IPS-NIHi7 (cell line): ENCODE measurements around the gene PEX19.
A peak's percentile ranks its signal among the peaks of the same experiment; 100 is the strongest.
"Not testable (repeated sequence)": the region's sequence is repeated elsewhere in the genome, so short reads cannot be mapped to it uniquely, and the experiment has no call there.

ENCODE experiments used
- DNase-seq: peaks from one replicate; pipeline ENCODE4 v3.0.0; 2012; ENCODE audit warnings: mixed read lengths; ENCODE audit errors: extremely low spot score

Gene PEX19, protein sequence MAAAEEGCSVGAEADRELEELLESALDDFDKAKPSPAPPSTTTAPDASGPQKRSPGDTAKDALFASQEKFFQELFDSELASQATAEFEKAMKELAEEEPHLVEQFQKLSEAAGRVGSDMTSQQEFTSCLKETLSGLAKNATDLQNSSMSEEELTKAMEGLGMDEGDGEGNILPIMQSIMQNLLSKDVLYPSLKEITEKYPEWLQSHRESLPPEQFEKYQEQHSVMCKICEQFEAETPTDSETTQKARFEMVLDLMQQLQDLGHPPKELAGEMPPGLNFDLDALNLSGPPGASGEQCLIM

DNA sequence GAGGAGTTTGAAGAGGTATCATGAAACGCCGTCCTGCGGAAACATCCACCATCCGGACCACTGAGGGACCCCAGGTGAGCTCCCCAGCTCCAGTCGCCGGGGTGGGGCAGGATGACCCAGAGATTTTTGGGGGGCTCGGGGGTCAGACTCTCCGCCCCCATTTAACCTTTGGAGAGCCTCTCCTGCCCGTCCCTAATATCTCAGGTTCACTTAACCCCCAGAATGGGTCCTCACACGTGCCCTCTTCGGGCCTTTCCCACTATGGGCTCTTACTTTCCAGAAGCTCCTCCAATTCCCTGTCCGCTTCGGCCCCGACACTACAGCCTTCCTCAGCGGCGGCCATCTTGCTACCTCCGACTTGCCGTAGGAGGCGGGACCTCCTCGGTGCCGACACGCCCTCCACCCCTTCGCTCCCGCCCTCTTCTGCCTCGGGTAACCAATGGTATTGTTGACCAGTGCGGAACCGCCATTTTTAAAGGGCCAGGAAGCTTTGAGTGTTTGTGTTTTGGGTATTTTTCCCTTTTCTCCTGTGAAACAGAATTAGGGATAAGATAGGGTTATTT, at the start of gene PEX19:
TSS of gene PEX19 (minus strand) at position 352 of the 563 bp plus-strand sequence. CDS start at position 343, 9 bp downstream.
- peak; percentile 99 for DNase-seq

DNA sequence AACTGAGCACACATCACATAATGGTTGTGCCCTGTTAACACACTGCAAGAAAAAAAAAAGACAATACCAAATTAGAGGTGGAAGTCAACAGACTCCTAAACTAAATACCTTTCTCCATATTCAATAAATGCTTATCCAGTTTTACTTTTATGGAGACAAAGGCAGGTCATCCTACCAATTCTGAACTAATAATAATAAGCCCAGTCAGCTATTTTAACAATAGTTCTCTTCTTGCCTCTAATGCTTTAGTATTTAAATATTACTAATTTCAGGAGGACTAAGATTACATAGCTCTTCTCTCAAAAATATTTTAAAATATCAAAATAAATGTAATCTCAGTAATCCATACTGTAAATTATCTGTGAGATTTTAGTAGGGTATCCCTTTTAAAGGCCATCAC, 47.6 kb upstream of the PEX19 start:
- DNase-seq: no peak

DNA sequence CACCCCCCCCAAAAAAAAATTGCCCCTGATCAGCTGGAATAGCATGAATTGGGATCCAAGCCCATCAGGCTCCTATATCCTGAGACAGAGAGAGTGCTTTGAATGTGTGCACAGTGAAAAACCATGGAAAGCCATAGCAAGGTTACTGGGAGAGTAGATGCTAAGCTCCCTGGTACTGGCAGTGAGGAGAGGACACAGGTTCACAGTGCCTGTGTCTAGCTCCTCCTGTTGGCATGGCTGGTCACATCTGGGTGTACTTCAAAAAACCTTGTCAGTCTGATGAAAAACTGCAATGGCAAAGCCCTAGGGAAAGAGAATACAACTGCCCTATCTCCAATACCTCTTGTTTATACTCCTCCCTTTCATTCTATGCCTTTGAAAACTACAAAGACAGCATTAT, 45.2 kb upstream of the PEX19 start:
- no peak for DNase-seq

DNA sequence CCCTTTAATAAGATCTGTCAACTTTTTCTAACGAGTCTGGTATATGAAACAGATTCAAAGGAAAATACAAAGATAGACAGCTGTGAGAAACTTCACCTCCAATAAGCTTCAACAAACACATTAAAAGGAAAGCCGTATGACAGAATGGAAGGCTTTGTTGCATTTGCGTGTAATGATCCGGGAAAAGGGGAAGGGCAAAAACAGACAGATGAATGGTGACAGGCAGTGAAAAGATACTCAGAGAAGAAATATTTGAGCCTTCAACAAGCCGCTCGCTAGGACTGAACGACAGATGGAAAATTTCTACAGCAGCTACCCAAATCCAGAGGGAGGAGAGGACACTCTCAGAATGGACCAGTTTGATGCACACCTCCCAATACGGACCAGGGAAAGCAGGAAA, 43.3 kb upstream of the PEX19 start:
- no peak for DNase-seq

DNA sequence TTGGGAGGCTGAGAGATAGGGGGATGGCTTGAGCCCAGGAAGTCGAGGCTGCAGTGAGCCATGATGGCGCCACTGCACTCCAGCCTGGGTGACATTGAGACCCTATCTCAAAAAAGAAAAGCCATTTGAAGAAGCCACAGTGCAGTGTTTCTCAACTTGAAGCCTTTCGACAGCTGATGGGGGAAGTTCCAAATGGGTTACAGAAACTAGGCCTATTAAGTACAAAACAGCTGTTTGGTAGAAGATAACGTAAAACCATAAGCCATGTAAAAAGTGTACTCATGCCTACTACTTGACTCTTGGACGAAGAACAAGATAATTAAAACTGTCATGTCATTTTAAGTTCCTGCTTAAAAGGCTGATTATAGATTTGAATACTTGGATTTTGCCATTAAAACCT, 41.5 kb upstream of the PEX19 start:
- DNase-seq: no peak

DNA sequence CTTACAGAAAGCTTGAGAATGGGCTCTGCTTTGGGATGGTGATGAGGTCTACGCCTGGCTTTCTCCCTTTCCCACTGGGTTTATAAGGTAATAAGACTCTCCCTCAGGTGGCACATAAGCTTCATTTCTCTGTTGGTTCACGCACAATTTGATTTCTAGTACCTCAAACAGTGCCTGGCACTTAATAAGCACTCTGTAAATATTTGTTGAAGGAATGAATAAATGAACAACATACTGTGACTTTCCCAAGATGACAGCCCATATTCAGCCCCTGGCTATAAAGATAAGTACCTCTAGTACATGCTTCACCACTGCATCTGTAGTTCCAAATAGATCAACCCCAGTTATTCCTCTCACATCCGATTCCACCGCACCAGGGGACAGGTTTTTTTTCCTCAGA, 40.3 kb upstream of the PEX19 start:
- DNase-seq: no peak

DNA sequence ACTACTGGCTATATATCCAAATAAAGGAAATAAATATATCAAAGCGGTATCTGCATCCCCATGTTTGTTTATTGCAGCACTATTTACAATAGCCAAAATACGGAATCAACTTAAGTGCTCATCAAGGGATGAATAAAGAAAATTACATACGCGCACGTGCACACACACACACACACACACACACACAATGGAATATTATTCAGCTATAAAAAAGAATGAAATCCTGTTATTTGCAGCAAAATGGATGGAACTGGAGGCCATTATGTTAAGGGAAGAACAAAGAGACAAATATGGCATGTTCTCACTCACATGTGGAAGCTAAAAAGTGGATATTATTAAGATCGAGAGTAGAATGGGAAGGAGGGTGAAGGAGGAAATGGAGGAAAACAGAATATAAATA, 37.9 kb upstream of the PEX19 start:
- DNase-seq: no peak

DNA sequence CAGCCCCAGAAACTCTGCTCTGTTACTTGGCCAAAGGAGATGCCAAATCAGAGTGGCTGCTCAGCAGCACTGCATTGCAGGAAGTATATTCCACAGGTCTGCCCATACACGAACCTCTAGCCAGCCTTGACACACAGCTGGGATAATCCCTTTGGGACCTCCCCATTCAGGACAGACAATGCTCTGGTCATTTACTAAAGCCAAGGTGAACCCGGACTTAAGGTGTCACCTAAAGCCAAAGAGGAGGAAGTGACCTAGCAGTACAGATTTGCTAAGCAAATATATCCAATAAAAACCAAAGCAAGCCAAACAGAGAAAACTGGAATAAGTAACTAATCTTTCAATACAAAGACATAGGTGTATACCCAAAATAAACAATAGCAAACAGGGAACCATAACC, 30.4 kb upstream of the PEX19 start:
- no peak for DNase-seq

DNA sequence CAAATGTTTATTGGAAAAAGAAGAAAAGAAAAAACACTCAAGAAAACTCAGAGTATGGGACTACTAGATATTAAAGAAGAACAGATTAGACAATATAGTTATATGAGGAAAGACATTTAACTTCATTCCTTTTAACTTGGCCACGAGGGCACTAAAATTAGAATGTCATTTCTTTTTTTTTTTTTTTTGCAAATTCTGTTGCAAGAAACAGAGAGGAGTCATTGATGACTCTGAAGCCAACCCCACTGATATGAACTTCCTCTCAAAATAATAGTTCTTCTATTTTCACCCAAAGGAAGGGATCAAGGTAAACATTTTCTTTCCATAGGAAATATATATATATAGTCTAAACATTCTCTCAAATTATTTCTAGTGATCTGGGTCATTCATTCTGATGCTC, 24.6 kb upstream of the PEX19 start:
- DNase-seq: no peak

DNA sequence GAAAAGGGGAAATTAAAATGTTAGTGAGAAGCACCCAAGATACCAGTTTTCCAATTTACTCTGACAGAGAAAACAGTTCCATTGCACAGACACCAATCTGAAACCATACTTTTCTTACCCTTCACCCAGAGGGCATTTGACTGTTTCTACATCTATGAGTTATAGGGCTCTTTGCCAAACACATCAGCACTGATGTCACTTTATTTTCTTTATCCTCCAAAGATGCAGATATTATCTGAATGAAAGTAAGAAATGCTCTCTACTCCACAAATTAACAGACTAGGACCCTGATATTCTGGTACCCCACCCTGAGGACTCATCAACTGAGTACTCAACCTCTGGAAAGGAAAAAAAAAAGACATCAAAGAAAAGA, 24.2 kb upstream of the PEX19 start:
- no peak for DNase-seq

DNA sequence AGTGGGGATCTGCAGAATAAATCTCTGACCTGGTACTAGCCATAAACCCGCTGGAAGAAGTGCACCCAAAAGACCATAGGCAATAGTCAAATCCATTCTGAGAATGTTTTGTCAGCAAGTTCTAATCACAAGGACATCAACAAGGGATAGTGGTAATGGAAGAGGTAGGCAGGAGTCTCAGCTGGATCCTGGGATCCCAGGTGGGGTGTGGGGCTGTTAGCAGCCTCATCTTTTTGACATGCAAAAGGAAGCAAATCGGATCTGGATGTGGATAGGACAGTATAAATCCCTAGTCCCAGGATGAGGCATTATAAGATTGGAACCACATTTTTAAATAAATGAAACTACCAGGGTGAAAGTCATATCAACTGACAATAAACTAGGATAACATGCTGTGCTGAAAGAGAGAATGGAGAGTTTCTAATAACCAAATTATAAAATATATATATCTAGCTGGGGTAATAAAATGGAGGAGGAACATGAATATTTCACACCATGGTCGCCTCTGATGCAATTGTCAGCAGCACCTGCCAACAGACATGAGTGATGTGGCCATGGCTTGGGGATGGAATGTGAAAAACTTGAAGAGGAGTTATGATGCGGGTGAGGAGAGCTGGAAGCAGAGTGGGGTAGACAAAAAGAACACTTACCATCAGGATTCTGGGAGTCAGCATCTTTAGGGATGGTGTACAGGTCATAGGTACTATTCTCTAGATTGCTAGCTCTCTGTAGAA, 23.7 kb upstream of the PEX19 start:
- DNase-seq: no peak

DNA sequence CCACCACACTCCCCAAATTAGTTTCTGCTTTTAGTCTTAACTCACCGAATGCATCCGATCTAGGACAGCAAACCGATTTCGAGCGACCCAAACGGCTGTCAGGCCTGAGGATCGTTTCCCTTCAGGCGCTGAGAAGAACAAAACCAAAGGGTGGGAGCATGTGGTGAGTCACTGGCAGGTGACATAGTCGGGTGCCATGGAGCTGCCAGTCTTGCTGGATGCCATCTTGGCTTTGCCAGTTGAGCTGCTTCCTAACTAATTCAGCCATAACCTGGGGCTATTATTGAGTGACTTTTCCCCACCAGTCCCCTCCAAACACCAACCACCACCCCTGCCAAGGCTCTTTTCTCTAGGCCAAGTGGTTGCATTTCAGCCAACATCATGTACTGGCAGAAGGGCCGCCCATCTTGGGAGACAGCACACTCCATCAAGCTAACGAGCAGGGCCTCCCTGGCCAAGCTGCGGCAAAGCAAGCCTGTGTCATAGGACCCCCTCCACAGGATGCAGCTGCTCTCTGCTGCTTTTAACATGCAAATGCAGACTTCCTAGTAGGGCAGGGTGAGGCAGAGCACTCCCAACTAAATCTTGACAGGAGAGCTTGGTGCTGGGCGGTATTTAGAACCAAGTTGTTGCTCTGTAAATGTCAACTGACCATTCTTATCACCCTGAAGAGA, 22.3 kb upstream of the PEX19 start:
- DNase-seq: peak; percentile 72

DNA sequence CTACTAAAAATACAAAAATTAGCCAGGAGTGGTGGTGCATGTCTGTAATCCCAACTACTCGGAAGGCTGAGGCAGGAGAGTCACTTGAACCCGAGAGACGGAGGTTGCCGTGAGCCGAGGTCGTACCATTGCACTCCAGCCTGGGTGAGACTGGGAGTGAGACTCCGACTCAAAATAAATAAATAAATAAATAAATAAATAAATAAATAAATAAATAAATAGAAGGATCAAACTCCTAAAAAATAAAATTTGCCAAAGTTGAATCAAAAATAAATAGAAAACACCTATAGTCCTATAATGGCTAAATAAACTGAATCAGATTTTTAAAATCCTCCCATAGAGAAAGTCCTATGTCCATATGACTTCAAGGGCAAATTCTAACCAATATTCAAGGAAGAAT, 15.2 kb upstream of the PEX19 start:
- no peak for DNase-seq

DNA sequence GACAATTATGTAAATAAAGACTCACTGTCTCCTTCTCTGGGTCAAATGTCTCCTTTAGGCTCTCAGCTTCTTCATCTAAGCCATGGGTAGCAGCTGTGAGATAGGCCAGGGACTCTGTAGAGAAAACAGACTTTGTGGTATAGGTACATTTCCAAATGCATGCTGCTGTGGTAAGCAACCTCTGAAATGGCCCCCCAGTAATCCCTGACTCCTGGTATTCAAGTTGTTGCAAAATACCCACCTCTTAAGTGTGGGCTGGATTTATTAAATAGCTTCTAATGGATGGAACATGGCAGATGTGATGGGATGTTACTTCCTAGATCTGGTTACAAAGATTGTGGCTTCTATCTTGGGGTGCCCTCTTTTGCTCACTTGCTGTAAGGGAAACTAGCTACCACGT, 11.1 kb upstream of the PEX19 start:
- no peak for DNase-seq

DNA sequence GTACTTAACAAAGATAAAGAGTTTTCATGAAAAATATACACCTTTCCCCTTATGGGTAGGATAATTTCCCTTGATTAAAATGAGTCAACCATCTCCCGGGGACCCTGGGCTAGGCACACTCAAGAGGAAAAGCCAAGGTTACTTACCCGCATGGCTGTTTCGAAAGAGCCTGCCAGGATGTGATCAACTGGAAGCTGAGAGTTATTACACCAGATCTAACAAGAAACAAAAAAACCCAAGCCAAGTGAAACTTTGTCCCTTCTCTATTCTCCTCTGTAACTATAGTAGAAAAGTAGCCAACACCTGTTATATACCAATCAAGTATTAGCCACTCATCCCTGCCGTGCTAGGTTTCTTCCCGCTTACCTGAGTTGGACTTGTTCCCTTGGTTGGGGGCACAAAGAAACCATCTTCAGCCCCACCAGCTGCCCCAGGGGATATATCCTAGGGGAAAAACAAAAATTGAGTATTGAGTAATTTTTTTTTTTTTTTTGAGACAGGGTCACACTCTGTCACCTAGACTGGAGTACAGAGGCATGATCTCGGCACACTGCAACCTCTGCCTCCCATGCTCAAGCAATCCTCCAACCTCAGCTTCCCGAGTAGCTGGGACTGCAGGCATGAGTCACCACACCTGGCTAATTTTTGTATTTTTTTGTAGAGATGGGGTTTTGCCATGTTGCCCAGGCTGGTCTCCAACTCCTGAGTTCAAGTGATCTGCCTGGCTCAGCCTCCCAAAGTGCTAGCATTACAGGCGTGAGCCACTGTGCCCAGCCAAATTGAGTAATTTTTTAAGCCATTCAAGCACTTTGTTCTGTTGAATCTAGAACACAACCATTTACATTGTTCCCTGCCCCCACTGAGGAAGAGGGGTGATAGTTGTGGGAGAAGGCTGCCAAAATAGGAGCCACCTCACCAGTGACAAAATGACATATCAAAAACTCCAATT, 8.4 kb upstream of the PEX19 start:
- DNase-seq: no peak

DNA sequence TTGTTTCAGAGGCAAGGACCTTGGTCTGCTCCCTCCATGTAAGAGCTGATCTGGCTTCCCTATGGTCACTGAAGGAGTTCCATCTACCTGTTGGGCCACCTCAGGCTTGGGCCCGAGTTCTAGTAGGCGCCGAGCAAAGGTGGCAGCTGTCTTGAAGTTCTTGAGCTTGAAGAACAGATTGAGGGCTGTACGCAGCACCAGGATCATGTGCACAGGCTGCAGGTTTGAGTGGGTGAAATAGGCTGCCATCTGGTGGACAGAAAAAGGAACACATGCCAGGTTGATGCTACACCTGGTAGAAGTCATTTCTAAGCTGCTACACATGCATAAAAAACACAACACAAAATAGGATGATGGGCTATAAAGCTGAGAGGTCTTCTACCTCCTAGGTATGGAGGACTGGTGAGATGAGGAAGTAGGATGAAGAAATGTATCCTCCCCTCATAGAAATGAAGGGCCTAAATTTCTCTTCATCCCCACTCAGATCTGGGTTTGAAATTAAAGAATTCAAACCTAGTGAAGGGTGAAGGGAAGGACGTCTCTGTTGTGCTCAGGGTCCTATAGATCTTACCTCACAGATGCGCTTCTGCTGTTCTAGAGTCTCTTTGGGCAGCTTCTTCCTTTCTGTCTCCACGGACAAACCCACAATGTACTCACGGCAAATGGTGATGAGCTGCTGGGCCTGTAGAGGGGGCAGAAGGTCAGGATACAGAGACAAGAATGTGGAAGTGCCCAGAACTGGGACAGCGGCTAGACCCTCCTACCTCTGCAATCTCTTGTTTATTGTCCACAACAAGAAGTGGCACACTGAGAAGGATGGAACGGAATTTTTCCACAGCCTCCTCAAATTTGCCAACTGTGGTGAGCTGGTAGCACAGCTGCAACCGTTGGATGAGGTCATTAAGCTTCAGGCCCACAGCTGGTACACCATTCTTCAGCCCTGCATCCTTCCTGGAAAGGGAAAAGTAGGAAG, 6.6 kb upstream of the PEX19 start:
- DNase-seq: peak; percentile 75

DNA sequence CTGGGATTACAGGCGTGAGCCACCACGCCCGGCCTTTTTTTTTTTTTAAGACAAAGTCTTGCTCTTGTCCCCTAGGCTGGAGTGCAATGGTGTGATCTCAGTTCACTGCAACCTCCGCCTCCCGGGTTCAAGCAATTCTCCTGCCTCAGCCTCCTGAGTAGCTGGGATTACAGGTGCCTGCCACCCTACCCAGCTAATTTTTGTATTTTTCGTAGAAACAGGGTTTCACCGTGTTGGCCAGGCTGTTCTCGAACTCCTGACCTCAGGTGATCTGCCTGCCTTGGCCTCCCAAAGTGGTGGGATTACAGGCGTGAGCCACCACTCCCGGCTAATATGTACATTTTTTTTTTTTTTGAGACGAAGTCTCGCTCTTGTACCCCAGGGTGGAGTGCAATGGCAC, 2.8 kb upstream of the PEX19 start:
- not testable (repeated sequence) for DNase-seq

DNA sequence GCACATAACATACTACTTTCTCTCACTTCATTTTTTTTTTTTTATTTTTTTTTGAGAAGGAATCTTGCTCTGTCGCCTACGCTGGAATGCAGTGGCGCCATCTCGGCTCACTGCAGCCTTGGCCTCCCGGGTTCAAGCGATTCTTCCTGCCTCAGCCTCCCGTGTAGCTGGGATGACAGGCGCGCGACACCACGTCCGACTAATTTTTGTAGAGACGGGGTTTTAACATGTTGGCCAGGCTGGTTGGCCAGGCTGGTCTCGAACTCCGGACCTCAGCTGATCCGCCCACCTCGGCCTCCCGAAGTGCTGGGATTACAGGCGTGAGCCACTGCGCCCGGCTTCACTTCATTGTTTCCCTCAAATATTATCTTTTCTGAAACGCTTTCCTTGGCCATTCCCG, 573 bp upstream of the PEX19 start:
- DNase-seq: no peak

DNA sequence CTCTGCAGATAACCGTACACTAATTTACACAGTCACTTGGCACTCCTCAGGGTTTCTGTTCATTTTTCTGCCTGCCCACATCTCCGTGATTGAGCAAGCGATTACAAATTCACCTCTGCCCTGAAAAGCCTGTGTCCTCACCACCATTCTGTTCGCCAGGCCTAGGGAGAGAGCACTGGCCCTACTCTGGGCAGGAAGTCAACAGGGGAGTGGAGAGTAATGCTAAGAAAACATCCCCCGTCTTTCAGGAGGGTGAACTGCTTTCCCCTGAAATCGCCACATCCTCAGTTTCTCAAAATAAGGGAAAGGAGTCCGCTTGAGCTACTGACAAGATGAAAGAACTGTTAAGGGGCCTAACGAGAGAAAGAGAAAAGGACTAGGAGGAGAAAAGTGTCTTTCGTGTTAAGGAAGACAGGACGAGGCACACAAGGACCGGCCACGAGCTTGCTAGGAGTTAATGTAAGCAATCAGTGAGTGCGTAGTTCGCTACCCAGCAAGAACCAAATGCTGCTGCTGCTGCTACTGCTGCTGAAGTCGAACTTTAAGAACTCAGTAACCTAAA, 632 bp downstream of the PEX19 start:
- DNase-seq: peak; percentile 40

DNA sequence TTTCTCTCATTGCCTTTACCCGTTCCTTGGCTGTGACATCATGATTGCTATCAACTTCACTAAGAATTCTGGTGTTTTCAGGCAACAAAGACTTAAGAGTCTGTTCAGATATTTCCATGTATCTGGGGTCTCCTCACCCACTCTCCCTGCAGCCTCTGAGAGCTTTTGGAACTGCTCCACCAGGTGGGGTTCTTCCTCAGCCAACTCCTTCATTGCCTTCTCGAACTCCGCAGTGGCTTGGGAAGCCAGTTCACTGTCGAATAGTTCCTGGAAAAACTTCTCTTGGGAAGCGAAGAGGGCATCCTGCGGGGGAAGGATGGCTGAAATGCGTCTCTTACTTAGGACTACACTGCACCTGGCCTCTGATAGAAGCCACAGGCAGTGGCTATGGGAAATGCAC, 2.1 kb downstream of the PEX19 start:
- no peak for DNase-seq
